Measurements from ENCODE around the gene ZFP92.

The ZFP92 gene

DNA sequence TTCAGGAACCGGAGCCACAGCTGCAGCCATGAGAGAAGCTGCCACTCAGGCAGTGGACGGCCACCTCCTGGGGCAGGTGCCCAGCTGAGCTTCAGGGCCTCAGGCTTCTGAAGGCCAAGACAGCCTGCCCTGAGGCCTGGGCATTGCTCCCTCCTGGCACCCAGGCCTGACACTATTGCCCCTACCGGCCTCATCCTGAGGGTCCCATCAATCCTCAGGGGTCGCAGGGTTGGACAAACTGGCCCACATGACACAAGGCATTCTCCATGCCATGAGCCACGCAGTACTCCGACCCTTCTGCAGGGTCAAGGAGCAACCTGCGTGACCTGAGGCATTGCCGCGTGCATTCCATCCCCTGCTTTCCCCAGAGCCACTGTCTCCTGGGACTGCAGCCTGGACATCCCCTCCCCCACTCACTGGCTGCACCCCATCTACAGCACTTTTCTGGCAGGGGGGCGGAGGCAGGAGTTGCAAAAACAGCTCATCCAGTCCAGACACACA lies 3.0 kb upstream of the ZFP92 start:
- no peaks in the 10 kb centered on the region for H3K9me3 ChIP-seq (ENCODE audit: control insufficient read depth, low read length)
- peaks cover 5% of the 10 kb centered on the region for H3K4me1 ChIP-seq (ENCODE audit: control insufficient read depth, insufficient read depth, low read length, poor library complexity, severe bottlenecking)
- no peak for DNase-seq
- H3K4me3 ChIP-seq (ENCODE audit: insufficient read depth, low read depth, low read length, poor library complexity, severe bottlenecking), result no peak overlapping the region
- no peak overlapping the region for H3K27ac ChIP-seq (ENCODE audit: insufficient read depth, low read length, poor library complexity, severe bottlenecking)
- no peaks in the 10 kb centered on the region for H3K27me3 ChIP-seq (replicated peaks; ENCODE audit: control insufficient read depth, insufficient read depth, low read length, poor library complexity, severe bottlenecking)
- no peaks in the 10 kb centered on the region for H3K36me3 ChIP-seq (ENCODE audit: control insufficient read depth, insufficient read depth, low read length)

DNA sequence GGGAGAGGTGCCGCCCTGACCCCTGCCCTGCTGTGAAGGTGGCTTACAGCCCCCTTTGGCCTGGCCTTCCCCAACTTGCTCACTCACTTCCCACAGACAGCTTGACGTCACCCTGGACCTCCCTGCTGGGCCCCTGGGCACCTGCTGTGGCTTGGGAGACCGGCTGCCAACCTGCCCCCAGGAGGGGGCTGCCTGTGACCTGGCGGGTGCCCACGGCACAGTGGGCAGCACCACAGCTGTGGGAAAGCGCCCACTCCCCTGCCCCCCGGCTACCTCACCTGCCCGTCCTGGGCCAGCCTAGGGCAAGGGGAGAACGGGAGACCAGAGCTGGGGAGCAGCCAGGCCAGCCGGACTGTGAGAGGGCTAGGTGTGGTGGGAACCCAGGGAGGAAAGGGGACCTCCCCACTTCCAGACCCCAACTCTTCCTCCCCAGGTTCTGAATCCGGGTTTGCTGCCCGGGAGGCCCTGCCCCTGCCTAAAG lies 2.4 kb upstream of the ZFP92 start:
- H3K4me3 ChIP-seq (ENCODE audit: insufficient read depth, low read depth, low read length, poor library complexity, severe bottlenecking), result no peak overlapping the region
- H3K4me1 ChIP-seq (ENCODE audit: control insufficient read depth, insufficient read depth, low read length, poor library complexity, severe bottlenecking), result peaks cover 5% of the 10 kb centered on the region
- no peaks in the 10 kb centered on the region for H3K9me3 ChIP-seq (ENCODE audit: control insufficient read depth, low read length)
- no peak overlapping the region for H3K27ac ChIP-seq (ENCODE audit: insufficient read depth, low read length, poor library complexity, severe bottlenecking)
- H3K36me3 ChIP-seq (ENCODE audit: control insufficient read depth, insufficient read depth, low read length), result no peaks in the 10 kb centered on the region
- H3K27me3 ChIP-seq (replicated peaks; ENCODE audit: control insufficient read depth, insufficient read depth, low read length, poor library complexity, severe bottlenecking), result no peaks in the 10 kb centered on the region
- DNase-seq, result no peak

DNA sequence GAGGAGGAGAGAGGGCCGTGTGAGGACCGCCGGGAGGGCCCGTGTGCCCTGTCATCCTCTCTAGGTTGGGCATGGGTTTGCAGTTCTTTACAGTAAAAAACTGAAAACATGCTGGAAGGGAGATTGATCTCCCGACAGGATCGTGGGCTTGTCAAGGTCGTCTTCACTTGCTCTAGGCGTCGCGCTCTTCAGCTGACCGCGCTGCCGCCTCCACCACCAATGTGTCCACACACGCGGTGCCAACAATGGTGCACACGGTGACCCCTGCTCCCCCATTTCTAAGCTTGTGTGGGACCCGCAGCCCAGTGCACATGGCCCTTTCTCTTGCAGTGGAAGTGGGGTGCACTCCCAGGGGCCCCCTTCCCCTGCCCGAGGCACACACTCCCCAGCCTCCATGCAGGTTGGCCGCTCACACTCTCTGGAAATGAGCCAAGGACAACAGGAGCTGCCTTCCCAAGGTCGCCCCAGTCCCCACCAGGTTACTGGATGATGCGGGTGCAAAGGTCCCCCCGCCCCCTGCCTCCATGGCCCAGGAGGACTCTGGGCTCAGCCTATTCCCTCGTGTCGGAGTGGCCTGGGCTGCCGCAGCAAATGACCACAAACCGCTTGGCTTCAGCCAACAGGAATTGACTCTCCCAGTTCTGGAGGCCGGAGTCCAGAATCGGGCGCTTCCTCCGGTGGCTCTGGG lies 1.7 kb upstream of the ZFP92 start:
- H3K36me3 ChIP-seq (ENCODE audit: control insufficient read depth, insufficient read depth, low read length), result no peaks in the 10 kb centered on the region
- no peak overlapping the region for H3K27ac ChIP-seq (ENCODE audit: insufficient read depth, low read length, poor library complexity, severe bottlenecking)
- peaks cover 5% of the 10 kb centered on the region for H3K4me1 ChIP-seq (ENCODE audit: control insufficient read depth, insufficient read depth, low read length, poor library complexity, severe bottlenecking)
- no peaks in the 10 kb centered on the region for H3K27me3 ChIP-seq (replicated peaks; ENCODE audit: control insufficient read depth, insufficient read depth, low read length, poor library complexity, severe bottlenecking)
- no peak for DNase-seq
- H3K9me3 ChIP-seq (ENCODE audit: control insufficient read depth, low read length), result no peaks in the 10 kb centered on the region
- no peak overlapping the region for H3K4me3 ChIP-seq (ENCODE audit: insufficient read depth, low read depth, low read length, poor library complexity, severe bottlenecking)

DNA sequence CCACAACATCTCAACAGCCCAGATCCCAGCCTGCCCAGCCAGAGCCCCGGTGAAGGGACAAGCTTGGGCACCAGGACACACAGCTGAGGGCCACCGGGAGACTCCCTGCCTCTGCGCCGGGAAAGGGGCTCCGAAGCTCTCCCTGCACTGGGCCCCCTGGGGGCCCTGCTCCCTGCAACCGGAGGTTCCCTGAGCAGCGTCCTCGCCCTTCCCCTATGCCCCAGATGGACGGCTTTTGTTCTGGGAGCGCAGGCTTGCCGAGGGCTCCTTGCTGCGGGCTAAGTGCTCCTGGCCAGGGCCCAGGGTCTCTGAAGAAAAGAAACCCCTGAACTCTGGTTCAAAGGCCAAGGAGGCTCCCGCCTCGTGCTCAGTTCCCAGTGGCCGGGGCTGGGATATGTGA lies 899 bp upstream of the ZFP92 start:
- Histone ChIP-seq H3K4me1 (ENCODE audit: control insufficient read depth, insufficient read depth, low read length, poor library complexity, severe bottlenecking) (peaks cover 5% of the 10 kb centered on the region), H3K4me3 (ENCODE audit: insufficient read depth, low read depth, low read length, poor library complexity, severe bottlenecking) (no peak overlapping the region), H3K36me3 (ENCODE audit: control insufficient read depth, insufficient read depth, low read length) (no peaks in the 10 kb centered on the region), H3K27ac (ENCODE audit: insufficient read depth, low read length, poor library complexity, severe bottlenecking) (no peak overlapping the region), H3K9me3 (ENCODE audit: control insufficient read depth, low read length) (no peaks in the 10 kb centered on the region), H3K27me3 (replicated peaks; ENCODE audit: control insufficient read depth, insufficient read depth, low read length, poor library complexity, severe bottlenecking) (no peaks in the 10 kb centered on the region)
- DNase-seq, result no peak

DNA sequence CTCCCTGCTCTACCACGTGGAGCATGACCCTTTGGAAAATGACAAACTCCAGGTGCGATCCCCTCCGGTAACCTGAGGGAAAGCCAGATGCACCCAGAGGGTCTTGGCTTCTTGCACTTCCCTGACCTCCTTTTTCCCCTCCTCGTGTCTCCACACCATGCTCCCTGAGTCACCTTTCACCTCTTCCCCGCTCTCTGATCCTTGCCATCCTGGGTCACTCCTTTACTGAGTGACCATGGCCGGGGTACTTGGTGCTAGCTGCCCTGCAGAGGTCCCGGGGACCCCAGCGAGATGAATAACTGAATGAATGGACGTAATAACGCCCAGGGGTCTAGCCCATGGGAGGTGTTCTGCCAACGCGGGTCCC lies 401 bp upstream of the ZFP92 start:
- Histone ChIP-seq H3K4me3 (ENCODE audit: insufficient read depth, low read depth, low read length, poor library complexity, severe bottlenecking) (no peak overlapping the region), H3K36me3 (ENCODE audit: control insufficient read depth, insufficient read depth, low read length) (no peaks in the 10 kb centered on the region), H3K9me3 (ENCODE audit: control insufficient read depth, low read length) (no peaks in the 10 kb centered on the region), H3K27ac (ENCODE audit: insufficient read depth, low read length, poor library complexity, severe bottlenecking) (no peak overlapping the region), H3K27me3 (replicated peaks; ENCODE audit: control insufficient read depth, insufficient read depth, low read length, poor library complexity, severe bottlenecking) (no peaks in the 10 kb centered on the region), H3K4me1 (ENCODE audit: control insufficient read depth, insufficient read depth, low read length, poor library complexity, severe bottlenecking) (peaks cover 5% of the 10 kb centered on the region)
- no peak for DNase-seq

DNA sequence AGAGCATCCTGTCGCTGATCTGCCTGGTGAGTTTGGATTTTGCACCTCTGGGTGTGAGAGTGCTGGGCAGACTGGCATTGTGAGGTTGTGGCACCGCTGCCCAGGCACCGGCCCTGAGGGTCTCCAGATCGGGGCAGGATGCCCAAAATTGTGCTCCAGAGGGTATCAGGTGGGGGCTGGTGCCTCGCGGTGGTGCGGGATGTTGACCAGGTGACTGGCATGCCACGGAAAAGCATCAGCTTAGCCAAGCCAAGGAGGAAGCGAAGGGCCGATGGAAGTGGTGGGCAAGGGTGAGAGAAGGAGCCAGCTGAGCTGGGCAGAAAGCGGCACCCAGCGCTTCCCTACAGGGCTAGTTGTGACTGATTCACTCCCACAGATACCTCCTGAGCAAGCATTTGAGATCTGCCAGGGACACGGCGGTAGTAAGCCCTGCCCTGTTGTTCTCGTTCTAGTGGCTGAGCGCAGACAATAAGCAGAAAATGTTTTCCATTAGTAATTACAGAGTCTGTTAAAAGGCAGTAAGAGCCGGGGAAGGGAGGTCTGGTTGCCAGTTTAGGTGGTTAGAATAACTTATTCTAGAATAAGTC lies 809 bp downstream of the ZFP92 start:
- Histone ChIP-seq H3K4me1 (ENCODE audit: control insufficient read depth, insufficient read depth, low read length, poor library complexity, severe bottlenecking) (peaks cover 5% of the 10 kb centered on the region), H3K9me3 (ENCODE audit: control insufficient read depth, low read length) (no peaks in the 10 kb centered on the region), H3K4me3 (ENCODE audit: insufficient read depth, low read depth, low read length, poor library complexity, severe bottlenecking) (peak overlapping the region; percentile 49), H3K27ac (ENCODE audit: insufficient read depth, low read length, poor library complexity, severe bottlenecking) (no peak overlapping the region), H3K36me3 (ENCODE audit: control insufficient read depth, insufficient read depth, low read length) (no peaks in the 10 kb centered on the region), H3K27me3 (replicated peaks; ENCODE audit: control insufficient read depth, insufficient read depth, low read length, poor library complexity, severe bottlenecking) (no peaks in the 10 kb centered on the region)
- no peak for DNase-seq

DNA sequence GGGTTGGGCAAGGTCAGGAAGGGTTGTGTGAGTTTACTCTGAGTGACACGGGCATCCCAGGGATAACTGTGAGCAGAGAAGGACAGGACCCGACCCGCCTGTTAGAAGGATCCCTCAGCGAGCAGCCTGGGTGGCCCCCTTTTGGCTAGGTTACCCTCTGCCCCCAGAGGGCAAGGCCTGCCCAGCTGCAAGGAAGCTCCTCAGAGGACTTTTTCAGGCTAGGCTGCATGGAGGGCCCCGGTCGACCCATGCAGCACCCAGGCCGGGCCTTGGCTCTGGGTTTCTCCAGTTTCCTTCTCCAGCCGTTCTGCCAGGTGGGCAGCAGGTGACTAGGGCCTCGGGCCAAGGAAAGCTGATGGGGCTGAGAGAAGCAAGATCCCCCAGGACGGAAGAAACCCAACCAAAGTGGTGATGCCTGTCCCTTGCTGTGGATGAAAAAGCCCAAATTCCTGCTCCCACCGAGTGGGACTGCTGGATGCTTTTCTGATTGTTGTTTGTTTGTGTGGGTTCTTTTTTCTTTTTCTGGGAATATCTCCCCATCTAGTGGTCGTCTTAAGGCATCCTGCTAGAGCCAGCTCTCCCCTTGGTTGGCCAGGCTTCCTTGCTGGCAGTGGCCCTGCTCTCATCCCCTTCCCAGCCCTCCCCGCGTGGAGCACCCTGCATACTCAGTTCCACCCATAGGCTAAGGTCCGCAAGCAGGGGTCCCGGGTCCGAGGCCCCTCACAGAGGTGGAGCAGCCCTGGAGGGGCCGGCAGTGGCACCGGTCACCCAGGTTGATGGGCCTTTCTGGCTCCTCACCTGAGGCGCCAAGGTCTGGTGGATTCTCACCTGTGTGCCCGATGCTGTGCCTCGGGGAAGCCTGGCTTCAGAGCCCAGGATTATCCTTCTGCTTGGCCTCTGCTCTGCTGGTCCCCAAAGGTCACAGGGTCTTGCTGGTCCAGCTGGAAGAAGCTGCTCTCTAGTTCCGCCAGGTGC lies 1.8 kb downstream of the ZFP92 start:
- Histone ChIP-seq H3K27me3 (replicated peaks; ENCODE audit: control insufficient read depth, insufficient read depth, low read length, poor library complexity, severe bottlenecking) (no peaks in the 10 kb centered on the region), H3K27ac (ENCODE audit: insufficient read depth, low read length, poor library complexity, severe bottlenecking) (no peak overlapping the region), H3K4me3 (ENCODE audit: insufficient read depth, low read depth, low read length, poor library complexity, severe bottlenecking) (no peak overlapping the region), H3K36me3 (ENCODE audit: control insufficient read depth, insufficient read depth, low read length) (no peaks in the 10 kb centered on the region), H3K9me3 (ENCODE audit: control insufficient read depth, low read length) (no peaks in the 10 kb centered on the region), H3K4me1 (ENCODE audit: control insufficient read depth, insufficient read depth, low read length, poor library complexity, severe bottlenecking) (peaks cover 5% of the 10 kb centered on the region)
- no peak for DNase-seq

DNA sequence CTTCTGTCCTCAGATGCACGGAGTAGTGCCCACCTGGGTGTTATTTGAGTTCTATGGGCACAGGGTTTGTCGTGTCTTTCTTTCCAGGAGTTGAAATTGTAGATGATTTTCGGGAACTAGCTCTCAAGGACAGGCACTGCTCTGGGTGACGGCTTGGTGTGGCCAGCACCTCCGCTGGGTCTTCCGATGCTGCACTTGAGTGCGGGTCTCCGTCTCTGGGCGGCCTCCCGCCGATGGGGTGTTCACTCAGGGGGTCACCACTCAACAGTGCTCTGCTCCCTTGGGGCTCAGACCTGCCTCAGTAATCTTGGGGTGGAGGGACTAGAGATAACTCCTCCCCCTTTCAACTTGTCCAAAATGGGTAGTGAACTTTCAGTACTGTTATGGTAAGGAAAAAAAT lies 2.5 kb downstream of the ZFP92 start:
- no peaks in the 10 kb centered on the region for H3K36me3 ChIP-seq (ENCODE audit: control insufficient read depth, insufficient read depth, low read length)
- H3K27me3 ChIP-seq (replicated peaks; ENCODE audit: control insufficient read depth, insufficient read depth, low read length, poor library complexity, severe bottlenecking), result no peaks in the 10 kb centered on the region
- H3K9me3 ChIP-seq (ENCODE audit: control insufficient read depth, low read length), result no peaks in the 10 kb centered on the region
- no peak for DNase-seq
- peaks cover 5% of the 10 kb centered on the region for H3K4me1 ChIP-seq (ENCODE audit: control insufficient read depth, insufficient read depth, low read length, poor library complexity, severe bottlenecking)
- H3K27ac ChIP-seq (ENCODE audit: insufficient read depth, low read length, poor library complexity, severe bottlenecking), result no peak overlapping the region
- no peak overlapping the region for H3K4me3 ChIP-seq (ENCODE audit: insufficient read depth, low read depth, low read length, poor library complexity, severe bottlenecking)

DNA sequence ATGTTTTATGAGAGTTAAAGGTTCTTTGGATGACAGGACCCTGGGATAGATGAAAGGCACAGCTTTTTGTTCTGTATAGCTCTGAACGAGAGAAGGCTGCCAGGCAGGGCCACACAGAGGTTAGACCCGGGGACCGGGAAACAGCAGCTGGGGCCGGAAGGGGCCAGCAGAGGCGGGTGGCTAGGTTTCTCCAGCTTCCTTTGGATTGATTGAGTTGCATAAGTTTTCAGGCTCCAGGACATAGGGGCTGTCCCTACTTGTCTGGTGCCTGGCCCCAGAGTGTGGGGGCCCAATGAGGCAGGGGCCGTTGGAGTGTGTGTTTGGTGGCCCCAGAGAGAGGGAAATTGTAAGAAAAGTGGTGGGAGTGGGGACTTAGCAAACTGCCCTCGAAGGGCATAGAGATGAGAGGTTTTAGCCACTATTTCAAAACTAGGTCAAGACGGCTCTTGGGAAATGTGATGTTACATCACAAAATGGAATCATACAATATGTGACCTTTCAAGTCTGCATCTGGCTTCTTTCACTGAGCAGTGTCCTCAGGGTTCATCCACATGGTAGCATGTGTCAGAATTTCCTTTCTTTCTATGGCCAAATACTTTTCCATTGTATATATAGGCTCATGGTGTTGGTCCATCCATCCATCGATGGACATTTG lies 3.7 kb downstream of the ZFP92 start:
- Histone ChIP-seq H3K27ac (ENCODE audit: insufficient read depth, low read length, poor library complexity, severe bottlenecking) (no peak overlapping the region), H3K27me3 (replicated peaks; ENCODE audit: control insufficient read depth, insufficient read depth, low read length, poor library complexity, severe bottlenecking) (no peaks in the 10 kb centered on the region), H3K9me3 (ENCODE audit: control insufficient read depth, low read length) (no peaks in the 10 kb centered on the region), H3K4me3 (ENCODE audit: insufficient read depth, low read depth, low read length, poor library complexity, severe bottlenecking) (no peak overlapping the region), H3K36me3 (ENCODE audit: control insufficient read depth, insufficient read depth, low read length) (no peaks in the 10 kb centered on the region), H3K4me1 (ENCODE audit: control insufficient read depth, insufficient read depth, low read length, poor library complexity, severe bottlenecking) (peaks cover 5% of the 10 kb centered on the region)
- no peak for DNase-seq
